HL-60/S4 (cell line): Measurements from ENCODE around the gene TANGO2.

Experiments used
- in situ Hi-C: fragments of 300-500 bp; cut with MboI; formaldehyde crosslinking; loops from 2 replicates; pipeline ENCODE4 v1.14.3; 2022; ENCODE audit warnings: low sequenced_read_pairs

The TANGO2 gene

GRCh38 chr22:20020533-20021195, at the start of gene TANGO2:
Gene TANGO2, plus strand, starts transcription at chr22:20021110. Its CDS starts 15,689 bp downstream, at chr22:20036799.
- in situ Hi-C loops: no loop called here

GRCh38 chr22:19971276-19972124, 49.4 kb upstream of the TANGO2 start:
- in situ Hi-C loops: no loop called here

DNA sequence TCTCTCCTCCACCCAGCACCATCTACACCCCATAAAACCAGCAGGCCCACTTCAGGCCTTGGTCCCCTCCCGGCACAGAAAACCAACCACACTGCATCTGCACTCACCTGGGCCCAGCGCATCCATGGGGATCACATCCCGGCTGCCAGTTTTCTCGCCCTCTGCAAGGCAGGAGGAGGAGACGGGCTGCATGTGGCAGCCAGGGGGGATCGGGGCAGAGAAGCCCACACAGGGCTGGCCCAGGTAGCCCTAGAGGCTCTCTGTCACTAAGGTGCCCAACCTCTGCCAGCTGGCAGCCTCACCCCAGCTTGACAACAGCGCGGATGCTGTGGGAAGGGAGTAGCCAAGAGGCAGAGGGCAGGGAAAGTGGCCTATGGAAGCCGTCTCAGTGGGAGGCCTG, 48.7 kb upstream of the TANGO2 start:
- in situ Hi-C loops: no loop called here

- in situ Hi-C loops: no loop called here
Observed at GRCh38 chr22:19972652-19973550, 48.0 kb upstream of the TANGO2 start.

GRCh38 chr22:19973551-19974267, 47.2 kb upstream of the TANGO2 start:
- in situ Hi-C loops: no loop called here

DNA sequence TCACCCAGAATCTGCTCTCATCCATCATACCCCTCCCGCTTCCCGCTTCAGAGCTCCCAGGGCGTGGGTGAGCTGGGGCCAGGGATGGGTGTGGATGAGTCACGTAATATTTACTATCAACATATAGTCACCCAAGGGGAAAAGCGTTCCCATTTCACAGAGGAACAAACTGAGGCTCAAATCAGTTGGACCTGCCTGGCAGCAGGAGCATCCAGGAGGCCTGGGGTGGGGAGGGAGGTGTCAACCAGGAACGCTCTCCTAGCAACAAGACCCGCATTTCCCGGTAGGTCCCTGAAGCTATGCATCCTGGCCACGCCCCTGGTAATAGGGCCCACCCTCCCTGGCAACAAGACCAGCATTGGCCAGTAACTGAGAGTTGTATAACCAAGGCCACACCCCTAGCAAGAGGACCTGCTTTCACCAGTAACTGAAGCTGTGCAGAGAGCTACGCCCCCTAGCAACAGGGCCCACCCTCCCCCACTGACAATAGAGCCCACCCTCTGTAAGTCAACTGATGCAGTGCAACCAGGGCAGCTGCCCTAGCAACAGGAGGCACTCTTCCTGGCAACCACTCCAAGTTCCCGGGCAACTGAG, 46.5 kb upstream of the TANGO2 start:
- in situ Hi-C loops: no loop called here

GRCh38 chr22:19974935-19975706, 45.8 kb upstream of the TANGO2 start:
- in situ Hi-C loops: no loop called here

- in situ Hi-C loops: no loop called here
Observed at GRCh38 chr22:19975707-19976035, 45.2 kb upstream of the TANGO2 start.

DNA sequence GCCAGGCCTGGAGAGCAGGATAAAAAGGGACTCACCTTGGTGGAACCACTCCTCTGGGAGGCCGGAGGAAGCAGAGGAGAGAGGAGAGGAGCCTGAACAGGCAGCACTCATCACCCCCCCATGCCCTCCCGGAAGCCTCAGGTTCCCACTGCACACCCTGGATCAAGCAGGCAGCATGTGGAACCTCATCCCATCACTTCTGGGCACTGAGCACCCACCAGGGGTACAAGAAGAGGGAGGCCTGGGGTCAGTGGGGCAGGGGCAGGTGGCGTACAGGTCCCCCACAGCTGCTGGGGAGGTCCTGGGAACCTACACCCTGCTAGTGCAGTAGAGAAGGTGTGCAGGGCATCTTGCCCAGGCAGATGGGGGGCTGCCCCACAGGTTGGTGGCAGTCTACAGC, 44.2 kb upstream of the TANGO2 start:
- in situ Hi-C loops: no loop called here

DNA sequence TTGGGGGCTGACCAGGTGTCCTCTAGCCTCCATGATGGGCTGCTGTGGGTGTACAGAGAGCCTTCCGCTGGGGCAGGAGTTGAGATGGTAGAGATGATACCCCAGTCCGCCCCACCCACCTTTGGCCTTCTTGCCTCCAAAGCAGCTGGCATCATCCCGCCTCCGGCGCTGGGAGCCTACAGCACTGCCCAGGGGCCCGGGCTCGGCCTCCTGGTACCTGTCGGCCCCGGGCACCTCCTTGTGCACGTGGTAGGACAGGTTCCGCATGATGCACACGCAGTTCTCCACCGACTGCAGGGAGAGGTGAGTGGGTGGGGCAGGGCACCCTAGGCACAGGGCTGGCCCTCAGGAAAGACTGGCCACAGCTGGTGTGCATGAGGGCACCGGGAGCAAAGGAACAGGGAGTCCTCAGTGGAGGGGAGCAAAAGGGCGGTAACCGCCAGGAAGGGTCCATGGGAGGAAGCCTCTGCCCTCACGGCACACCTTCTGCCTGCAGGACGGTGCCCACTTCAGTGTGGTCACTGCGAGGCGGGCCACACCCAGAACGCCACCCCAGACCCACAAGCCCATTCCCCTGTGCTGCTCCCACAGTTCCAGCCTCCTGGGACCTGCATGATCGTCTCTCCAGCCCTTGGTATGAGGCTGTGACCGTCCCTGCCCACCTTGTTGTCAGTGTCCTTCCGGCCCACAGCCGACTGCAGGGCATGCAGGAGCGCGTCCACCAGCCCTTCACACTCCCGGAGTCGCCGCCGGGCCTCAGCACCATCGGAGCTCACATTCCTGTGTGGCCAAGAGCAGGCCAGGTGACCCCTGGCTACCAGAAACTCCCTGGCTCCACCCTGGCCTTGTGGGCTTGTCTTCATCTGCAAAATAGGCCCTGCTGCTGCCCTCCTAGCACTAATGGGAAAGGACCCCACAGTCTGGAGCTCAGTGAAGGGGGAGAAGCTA, 43.3 kb upstream of the TANGO2 start:
- in situ Hi-C loops: no loop called here

DNA sequence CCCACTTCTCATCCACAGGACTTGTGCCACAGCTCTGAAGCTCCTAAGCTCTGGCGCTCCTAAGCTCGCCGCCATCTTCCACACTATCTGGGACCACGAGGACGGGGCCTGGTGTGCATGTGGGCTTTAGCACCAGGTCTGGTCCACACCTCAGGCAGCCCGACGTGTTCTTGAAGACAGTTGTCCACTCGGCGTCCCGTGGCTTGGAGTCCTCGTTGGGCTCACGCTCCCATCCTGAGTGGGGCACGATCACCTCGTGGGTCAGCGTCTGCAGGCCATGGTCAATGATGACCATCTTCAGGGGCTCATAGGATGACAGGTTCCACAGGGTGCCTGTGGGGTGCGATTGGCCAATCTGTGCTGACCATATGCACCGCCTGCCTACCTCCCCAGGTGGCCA, 42.2 kb upstream of the TANGO2 start:
- in situ Hi-C loops: no loop called here

GRCh38 chr22:19979712-19980493, 41.0 kb upstream of the TANGO2 start:
- in situ Hi-C loops: no loop called here

DNA sequence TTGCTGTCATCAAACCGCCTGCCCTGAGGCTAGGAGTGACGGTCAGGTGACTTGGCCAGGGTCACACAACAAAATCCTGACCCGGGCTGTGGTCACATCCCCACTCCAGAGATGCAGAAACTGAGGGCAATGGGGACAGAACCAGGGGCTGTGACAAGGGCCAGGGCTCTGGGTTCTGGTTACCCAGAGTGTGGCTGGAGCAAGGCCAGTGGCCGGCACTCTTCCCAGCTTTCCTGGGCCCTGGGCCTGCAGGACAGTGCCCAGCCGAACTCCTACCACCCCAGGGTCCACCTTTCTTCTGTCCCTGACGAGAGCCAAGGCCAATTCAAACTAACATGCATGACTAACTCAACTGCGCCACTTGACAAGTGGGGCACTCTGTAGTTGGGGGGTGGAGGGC, 40.1 kb upstream of the TANGO2 start:
- in situ Hi-C loops: no loop called here

GRCh38 chr22:19981171-19981960, 39.5 kb upstream of the TANGO2 start:
- in situ Hi-C loops: no loop called here

DNA sequence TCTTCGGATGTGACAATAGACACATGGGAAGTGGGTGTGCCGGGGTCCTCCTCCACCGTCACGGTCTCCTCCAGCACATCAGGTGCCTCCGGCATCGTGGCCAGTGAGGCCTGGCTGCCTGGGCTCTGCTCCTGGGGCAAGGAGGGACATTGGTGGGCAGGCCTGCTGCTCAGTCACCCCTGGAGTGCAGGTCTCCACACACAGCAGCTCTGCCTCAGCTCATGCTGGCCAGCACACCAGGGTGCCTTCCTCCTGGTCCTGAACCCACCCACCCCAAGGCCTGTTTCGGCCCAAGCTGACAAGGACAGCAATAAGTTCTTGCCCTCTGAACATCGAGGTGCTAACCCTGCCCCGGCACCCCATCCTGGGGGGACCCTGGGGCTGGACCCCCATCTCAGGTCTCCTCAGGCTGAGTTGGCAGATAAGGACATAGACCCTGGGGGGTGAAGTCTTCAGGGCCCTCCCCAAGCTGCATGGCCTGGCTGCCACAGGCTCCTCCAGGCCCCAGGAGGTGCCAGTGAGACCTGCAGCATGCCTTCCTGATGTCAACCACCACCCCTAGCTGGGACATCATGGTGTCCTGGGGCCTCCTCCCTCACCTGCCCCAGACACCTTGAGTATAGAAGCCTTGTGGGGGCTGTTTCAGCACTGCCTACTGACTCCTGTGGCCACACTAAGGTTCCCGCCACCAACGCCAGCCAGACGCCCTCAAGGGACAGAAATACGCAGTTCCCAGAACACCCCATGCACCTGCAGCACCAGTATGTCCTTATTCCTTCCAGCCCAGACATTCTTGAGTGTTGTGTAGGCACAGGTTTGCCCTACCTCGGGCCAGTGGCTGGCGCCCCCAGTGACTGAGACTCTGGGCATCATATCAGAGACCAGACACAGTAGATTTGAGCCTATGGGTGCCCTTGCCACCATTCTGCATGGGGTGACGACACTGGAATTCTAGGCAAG, 38.7 kb upstream of the TANGO2 start:
- in situ Hi-C loops: no loop called here
